A549 (cell line): Measurements from ENCODE around the gene CFAP70.

ENCODE experiments used
- CEBPB ChIP-seq, 2 experiments: fragments of >200 bp in 1 of 2; sonication (Bioruptor Twin) in 1 of 2; formaldehyde crosslinking in 1 of 2; IDR thresholded peaks; 2 replicates each; pipeline ENCODE4 v1.6.1; 2012 to 2016
- EP300 ChIP-seq, 2 experiments: fragments of >200 bp; sonication (Bioruptor Twin); formaldehyde crosslinking; IDR thresholded peaks; 2 replicates in 1 of 2; 3 replicates in 1 of 2; pipeline ENCODE4 v1.6.1; 2016 to 2017
- NR3C1 ChIP-seq: fragments of >200 bp; sonication (Bioruptor Twin); formaldehyde crosslinking; IDR thresholded peaks from 3 replicates; pipeline ENCODE4 v1.6.1; 2017
- POLR2A ChIP-seq: IDR thresholded peaks from 2 replicates; pipeline ENCODE4 v1.6.1; 2012; ENCODE audit warnings: mild to moderate bottlenecking, low read length
- RARB ChIP-seq: fragments of 250-450 bp; sonication (Bioruptor Pico); IDR thresholded peaks from 2 replicates; pipeline ENCODE4 v1.8.0; 2021; ENCODE audit warnings: mild to moderate bottlenecking, moderate library complexity
- RFX5 ChIP-seq: fragments of 450-650 bp; IDR thresholded peaks from 2 replicates; pipeline ENCODE4 v1.7.1; 2014; ENCODE audit warnings: antibody characterized with exemption, mild to moderate bottlenecking, moderate library complexity
- ZFP36 ChIP-seq: fragments of 450-650 bp; IDR thresholded peaks from 2 replicates; pipeline ENCODE4 v1.6.1; 2014; ENCODE audit warnings: borderline replicate concordance; ENCODE audit not compliant: partially characterized antibody
- TF ChIP-seq, protein P1 (sequence below): fragments of >200 bp; sonication (Bioruptor Twin); formaldehyde crosslinking; IDR thresholded peaks from 3 replicates; pipeline ENCODE4 v1.5.1; 2016
- TF ChIP-seq, protein P2 (sequence below): fragments of 250-450 bp; sonication (Bioruptor Pico); IDR thresholded peaks from 2 replicates; pipeline ENCODE4 v1.5.0; 2021; ENCODE audit warnings: mild to moderate bottlenecking, moderate library complexity, borderline replicate concordance

- TF ChIP-seq, protein P1, sequence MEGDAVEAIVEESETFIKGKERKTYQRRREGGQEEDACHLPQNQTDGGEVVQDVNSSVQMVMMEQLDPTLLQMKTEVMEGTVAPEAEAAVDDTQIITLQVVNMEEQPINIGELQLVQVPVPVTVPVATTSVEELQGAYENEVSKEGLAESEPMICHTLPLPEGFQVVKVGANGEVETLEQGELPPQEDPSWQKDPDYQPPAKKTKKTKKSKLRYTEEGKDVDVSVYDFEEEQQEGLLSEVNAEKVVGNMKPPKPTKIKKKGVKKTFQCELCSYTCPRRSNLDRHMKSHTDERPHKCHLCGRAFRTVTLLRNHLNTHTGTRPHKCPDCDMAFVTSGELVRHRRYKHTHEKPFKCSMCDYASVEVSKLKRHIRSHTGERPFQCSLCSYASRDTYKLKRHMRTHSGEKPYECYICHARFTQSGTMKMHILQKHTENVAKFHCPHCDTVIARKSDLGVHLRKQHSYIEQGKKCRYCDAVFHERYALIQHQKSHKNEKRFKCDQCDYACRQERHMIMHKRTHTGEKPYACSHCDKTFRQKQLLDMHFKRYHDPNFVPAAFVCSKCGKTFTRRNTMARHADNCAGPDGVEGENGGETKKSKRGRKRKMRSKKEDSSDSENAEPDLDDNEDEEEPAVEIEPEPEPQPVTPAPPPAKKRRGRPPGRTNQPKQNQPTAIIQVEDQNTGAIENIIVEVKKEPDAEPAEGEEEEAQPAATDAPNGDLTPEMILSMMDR, result no peak
- no peak for TF ChIP-seq ZFP36
- no peak for TF ChIP-seq CEBPB (IDR thresholded peaks at IDR 0.05)
- no peak for TF ChIP-seq POLR2A
- TF ChIP-seq RARB (CRISPR knock-in tag), result no peak
- no peak for TF ChIP-seq NR3C1
- no peak for TF ChIP-seq RFX5
- TF ChIP-seq EP300 (IDR thresholded peaks at IDR 0.05), result no peak
- TF ChIP-seq, protein P2, sequence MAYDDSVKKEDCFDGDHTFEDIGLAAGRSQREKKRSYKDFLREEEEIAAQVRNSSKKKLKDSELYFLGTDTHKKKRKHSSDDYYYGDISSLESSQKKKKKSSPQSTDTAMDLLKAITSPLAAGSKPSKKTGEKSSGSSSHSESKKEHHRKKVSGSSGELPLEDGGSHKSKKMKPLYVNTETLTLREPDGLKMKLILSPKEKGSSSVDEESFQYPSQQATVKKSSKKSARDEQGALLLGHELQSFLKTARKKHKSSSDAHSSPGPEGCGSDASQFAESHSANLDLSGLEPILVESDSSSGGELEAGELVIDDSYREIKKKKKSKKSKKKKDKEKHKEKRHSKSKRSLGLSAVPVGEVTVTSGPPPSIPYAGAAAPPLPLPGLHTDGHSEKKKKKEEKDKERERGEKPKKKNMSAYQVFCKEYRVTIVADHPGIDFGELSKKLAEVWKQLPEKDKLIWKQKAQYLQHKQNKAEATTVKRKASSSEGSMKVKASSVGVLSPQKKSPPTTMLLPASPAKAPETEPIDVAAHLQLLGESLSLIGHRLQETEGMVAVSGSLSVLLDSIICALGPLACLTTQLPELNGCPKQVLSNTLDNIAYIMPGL (CRISPR knock-in tag), result no peak
These were observed 40.4 kb upstream of the CFAP70 start for GRCh38 chr10:73399063-73399462.
